ENCODE data around the gene PARD3B. TPM values are rescaled to one million over a fixed set of nuclear protein-coding genes. Genes with fewer than 3 reads are reported as not detected.

The PARD3B gene
- total and polyA plus RNA-seq, 2 donors from 2014 or later, result 5.3 to 29.6 TPM

DNA sequence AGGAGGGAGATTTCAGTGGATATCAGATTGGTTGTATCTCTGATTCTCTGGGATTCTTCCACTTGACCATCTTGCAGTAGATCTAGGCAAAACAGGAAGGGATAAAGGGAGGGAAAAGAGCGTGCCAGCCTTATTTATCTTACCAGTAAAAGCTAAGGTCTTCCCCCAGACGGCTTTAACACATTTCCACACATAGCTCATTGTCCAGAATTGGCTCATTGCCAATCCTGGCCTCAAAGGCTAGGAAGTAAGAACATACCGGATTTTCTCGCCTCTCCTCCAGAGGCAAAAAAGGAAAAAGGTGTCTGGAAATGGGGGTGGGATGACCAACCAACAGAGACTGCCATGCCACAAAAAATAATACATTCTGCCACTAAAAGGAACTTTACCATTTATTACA is 725.4 kb downstream of the PARD3B start:
- H3K4me3 ChIP-seq (ENCODE audit: low read length in 3 of 3), result no peak overlapping the region
- TF ChIP-seq, protein P1, sequence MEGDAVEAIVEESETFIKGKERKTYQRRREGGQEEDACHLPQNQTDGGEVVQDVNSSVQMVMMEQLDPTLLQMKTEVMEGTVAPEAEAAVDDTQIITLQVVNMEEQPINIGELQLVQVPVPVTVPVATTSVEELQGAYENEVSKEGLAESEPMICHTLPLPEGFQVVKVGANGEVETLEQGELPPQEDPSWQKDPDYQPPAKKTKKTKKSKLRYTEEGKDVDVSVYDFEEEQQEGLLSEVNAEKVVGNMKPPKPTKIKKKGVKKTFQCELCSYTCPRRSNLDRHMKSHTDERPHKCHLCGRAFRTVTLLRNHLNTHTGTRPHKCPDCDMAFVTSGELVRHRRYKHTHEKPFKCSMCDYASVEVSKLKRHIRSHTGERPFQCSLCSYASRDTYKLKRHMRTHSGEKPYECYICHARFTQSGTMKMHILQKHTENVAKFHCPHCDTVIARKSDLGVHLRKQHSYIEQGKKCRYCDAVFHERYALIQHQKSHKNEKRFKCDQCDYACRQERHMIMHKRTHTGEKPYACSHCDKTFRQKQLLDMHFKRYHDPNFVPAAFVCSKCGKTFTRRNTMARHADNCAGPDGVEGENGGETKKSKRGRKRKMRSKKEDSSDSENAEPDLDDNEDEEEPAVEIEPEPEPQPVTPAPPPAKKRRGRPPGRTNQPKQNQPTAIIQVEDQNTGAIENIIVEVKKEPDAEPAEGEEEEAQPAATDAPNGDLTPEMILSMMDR (IDR thresholded peaks at IDR 0.05; ENCODE audit: borderline replicate concordance, extremely low read depth, insufficient read depth), result no peak
- FAIRE-seq (no peak), DNase-seq (peak in 2 of 5 donors; percentile 38 to 61)
- no peaks in the 10 kb centered on the region for H3K36me3 ChIP-seq (ENCODE audit: control insufficient read depth in 2 of 3, insufficient read depth in 3 of 3, low read length in 3 of 3)
- H3K27me3 ChIP-seq (ENCODE audit: control insufficient read depth, insufficient read depth, low read length), result no peaks in the 10 kb centered on the region
- no peaks in the 10 kb centered on the region for H3K4me1 ChIP-seq (ENCODE audit: control insufficient read depth in 2 of 3, insufficient read depth in 2 of 3, low read depth in 1 of 3, low read length in 3 of 3)
- H3K27ac ChIP-seq (ENCODE audit: low read depth in 2 of 2, low read length in 2 of 2), result no peak overlapping the region
- H3K9me3 ChIP-seq (ENCODE audit: control insufficient read depth in 2 of 3, insufficient read depth in 1 of 3, low read length in 3 of 3), result no peaks in the 10 kb centered on the region
- no peak overlapping the region for H3K9ac ChIP-seq (ENCODE audit: low read length in 3 of 3)
- intact Hi-C loops (cut with DNase I), result no loop called here

DNA sequence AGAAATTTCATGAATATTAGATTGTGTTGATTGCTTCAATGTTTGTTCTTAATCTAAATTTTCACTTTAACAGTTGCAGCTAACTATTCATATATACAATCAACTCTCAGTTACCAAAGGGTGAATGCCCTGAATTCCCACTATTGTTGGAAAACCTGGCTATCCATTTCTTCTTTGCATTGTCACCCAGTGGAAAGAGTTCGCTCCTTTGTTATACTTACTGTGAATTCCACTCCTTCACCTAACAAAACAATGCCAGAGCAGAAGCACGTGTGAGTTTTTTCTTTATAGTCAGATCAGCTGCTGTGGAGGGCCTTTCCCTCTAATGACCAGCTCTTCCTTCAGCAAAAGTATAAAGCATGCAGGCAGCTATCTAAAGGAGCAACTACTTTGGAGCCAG is 727.9 kb downstream of the PARD3B start:
- no peak for DNase-seq
- Histone ChIP-seq H3K4me3 (ENCODE audit: low read length in 3 of 3) (no peak overlapping the region), H3K4me1 (ENCODE audit: control insufficient read depth in 2 of 3, insufficient read depth in 2 of 3, low read depth in 1 of 3, low read length in 3 of 3) (no peaks in the 10 kb centered on the region), H3K36me3 (ENCODE audit: control insufficient read depth in 2 of 3, insufficient read depth in 3 of 3, low read length in 3 of 3) (no peaks in the 10 kb centered on the region), H3K9ac (ENCODE audit: low read length in 3 of 3) (no peak overlapping the region), H3K27me3 (ENCODE audit: control insufficient read depth, insufficient read depth, low read length) (no peaks in the 10 kb centered on the region), H3K27ac (ENCODE audit: low read depth in 2 of 2, low read length in 2 of 2) (no peak overlapping the region), H3K9me3 (ENCODE audit: control insufficient read depth in 2 of 3, insufficient read depth in 1 of 3, low read length in 3 of 3) (no peaks in the 10 kb centered on the region)
- intact Hi-C loops (cut with DNase I), result no loop called here
- TF ChIP-seq, protein P1 (IDR thresholded peaks at IDR 0.05; ENCODE audit: borderline replicate concordance, extremely low read depth, insufficient read depth), result no peak
- FAIRE-seq, result no peak

DNA sequence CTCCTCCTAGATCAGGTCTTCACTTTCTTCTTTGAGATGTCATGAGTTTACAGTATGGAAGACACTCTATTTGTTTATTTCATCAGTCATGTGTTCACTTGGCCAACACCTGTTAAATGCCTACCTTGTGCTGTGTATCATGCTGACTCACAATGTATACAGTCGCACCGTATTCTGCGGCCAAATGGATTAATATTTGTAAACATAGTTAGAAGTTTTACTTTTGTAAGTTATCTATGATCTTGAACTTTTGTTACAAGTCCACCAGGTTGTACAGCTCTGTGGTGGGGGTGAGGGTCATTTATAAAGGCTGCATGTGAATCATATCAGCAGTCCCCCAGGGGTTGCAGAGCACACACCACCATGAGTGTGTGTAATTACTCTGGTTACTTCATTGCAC is 728.4 kb downstream of the PARD3B start:
- Histone ChIP-seq H3K9ac (ENCODE audit: low read length in 3 of 3) (no peak overlapping the region), H3K27ac (ENCODE audit: low read depth in 2 of 2, low read length in 2 of 2) (no peak overlapping the region), H3K4me1 (ENCODE audit: control insufficient read depth in 2 of 3, insufficient read depth in 2 of 3, low read depth in 1 of 3, low read length in 3 of 3) (no peaks in the 10 kb centered on the region), H3K36me3 (ENCODE audit: control insufficient read depth in 2 of 3, insufficient read depth in 3 of 3, low read length in 3 of 3) (no peaks in the 10 kb centered on the region), H3K4me3 (ENCODE audit: low read length in 3 of 3) (no peak overlapping the region), H3K27me3 (ENCODE audit: control insufficient read depth, insufficient read depth, low read length) (no peaks in the 10 kb centered on the region), H3K9me3 (ENCODE audit: control insufficient read depth in 2 of 3, insufficient read depth in 1 of 3, low read length in 3 of 3) (no peaks in the 10 kb centered on the region)
- DNase-seq, result no peak
- intact Hi-C loops (cut with DNase I), result no loop called here
- no peak for FAIRE-seq
- TF ChIP-seq, protein P1 (IDR thresholded peaks at IDR 0.05; ENCODE audit: borderline replicate concordance, extremely low read depth, insufficient read depth), result no peak

DNA sequence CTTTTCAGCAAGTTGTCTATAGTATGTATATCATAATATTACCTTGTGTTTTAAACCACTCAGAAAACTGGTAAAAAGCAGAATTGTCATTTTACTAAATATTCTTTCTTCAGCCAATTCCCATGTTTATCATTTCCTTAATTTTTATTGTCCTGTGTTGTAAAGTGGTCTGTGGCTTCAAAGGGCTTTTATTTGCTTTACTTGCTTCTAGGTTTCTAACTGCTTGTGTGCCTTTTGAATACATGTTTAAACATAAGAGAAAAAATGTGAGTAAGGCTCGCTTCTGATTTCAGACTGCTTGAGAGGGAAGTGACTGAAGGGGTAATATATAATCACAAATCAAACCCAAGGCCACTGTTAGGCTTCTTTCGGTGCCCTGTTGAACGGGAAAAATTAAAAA is 729.5 kb downstream of the PARD3B start:
- FAIRE-seq (no peak), DNase-seq (no peak)
- TF ChIP-seq, protein P1 (IDR thresholded peaks at IDR 0.05; ENCODE audit: borderline replicate concordance, extremely low read depth, insufficient read depth), result no peak
- Histone ChIP-seq H3K27me3 (ENCODE audit: control insufficient read depth, insufficient read depth, low read length) (no peaks in the 10 kb centered on the region), H3K27ac (ENCODE audit: low read depth in 2 of 2, low read length in 2 of 2) (no peak overlapping the region), H3K4me1 (ENCODE audit: control insufficient read depth in 2 of 3, insufficient read depth in 2 of 3, low read depth in 1 of 3, low read length in 3 of 3) (no peaks in the 10 kb centered on the region), H3K9ac (ENCODE audit: low read length in 3 of 3) (no peak overlapping the region), H3K4me3 (ENCODE audit: low read length in 3 of 3) (no peak overlapping the region), H3K9me3 (ENCODE audit: control insufficient read depth in 2 of 3, insufficient read depth in 1 of 3, low read length in 3 of 3) (no peaks in the 10 kb centered on the region), H3K36me3 (ENCODE audit: control insufficient read depth in 2 of 3, insufficient read depth in 3 of 3, low read length in 3 of 3) (no peaks in the 10 kb centered on the region)
- intact Hi-C loops (cut with DNase I), result no loop called here
